Psoas muscle (tissue), 8 donors: ENCODE results near the gene IGSF22. TPM values are rescaled to one million over a fixed set of nuclear protein-coding genes. Genes with fewer than 3 reads are reported as not detected.
A peak's percentile ranks its signal among the peaks of the same experiment; 100 is the strongest.

ENCODE experiments used
- ATAC-seq, 4 donors: fragments of 200-7000 bp; cut with Tn5 transposase; one replicate each; pipeline ENCODE4 v1.9.1; 2020; ENCODE audit warnings: moderate library complexity in 3 of 4, mild to moderate bottlenecking in 2 of 4
- DNase-seq, 2 donors: peaks; one replicate each; pipeline ENCODE4 v3.0.0-alpha.2; 2020
- H3K27ac ChIP-seq: fragments of 200-600 bp; one replicate; pipeline ENCODE4 v1.8.0; 2022
- H3K27me3 ChIP-seq, 3 donors: fragments of 200-600 bp in 1 of 3; one replicate each; pipeline versions ENCODE4 v1.6.1 to v1.8.0; 2013 to 2022; ENCODE audit warnings: low read length in 2 of 3, mild to moderate bottlenecking in 2 of 3, moderate library complexity in 1 of 3; ENCODE audit not compliant: insufficient read depth in 3 of 3
- H3K36me3 ChIP-seq, 2 donors: fragments of 200-600 bp in 1 of 2; one replicate each; pipeline versions ENCODE4 v1.6.1 to v1.8.0; 2013 to 2022; ENCODE audit warnings: low read depth in 1 of 2, mild to moderate bottlenecking in 1 of 2, moderate library complexity in 1 of 2; ENCODE audit not compliant: insufficient read depth in 1 of 2
- H3K4me1 ChIP-seq: fragments of 200-600 bp; one replicate; pipeline ENCODE4 v1.8.0; 2022
- H3K4me3 ChIP-seq: fragments of 200-600 bp; one replicate; pipeline ENCODE4 v1.8.0; 2022; ENCODE audit warnings: mild to moderate bottlenecking
- H3K9me3 ChIP-seq: fragments of 200-600 bp; one replicate; pipeline ENCODE4 v1.8.0; 2022
- WGBS, 3 donors: extraction: QIAGEN DNeasy Blood & Tissue Kit; methylation state at CpG; one replicate each; pipeline versions ENCODE4 v1.1.6 to v1.1.7; 2013; 5-methylcytosine and 5-hydroxymethylcytosine counted together
- intact Hi-C, 2 donors: fragments of 100-400 bp; cut with DNase I; formaldehyde crosslinking; loops; one replicate each; pipeline versions ENCODE4 v1.11.0 to v1.14.2; 2022
- polyA plus RNA-seq, 3 donors: library from polyadenylated mRNA; stranded (reverse); fragments of 200-250 nt; gene quantifications; one replicate each; pipeline ENCODE4 v1.2.3, GENCODE V29; 2013
- total RNA-seq, 4 donors: library from RNA; stranded (reverse); fragmentation: NEBNext Ultra II Directional in 2 of 4; extraction: Animal tissue kit (Norgen Biotek cat#: 25700) in 2 of 4; gene quantifications; one replicate each; pipeline versions ENCODE4 v1.2.1 to v1.2.4, GENCODE V29; 2021 to 2023
- TF ChIP-seq, protein P1 (sequence below): fragments of 200-600 bp; IDR thresholded peaks from one replicate; pipeline ENCODE4 v1.8.0; 2022; ENCODE audit warnings: antibody characterized with exemption
- donor health status: healthy with polysubstance abuse.
- donor health status: DM: no; HTN: no; CAD: no; lungs with moderate emphysema.
- donor health status: Bipolar disorder and iron deficiency.
- donor health status: healthy.
- donor health status: DM: yes; HTN: yes; CAD: no.
- donor health status: DM: no; HTN: no; CAD: no.
- donor health status: DM: no; HTN: no; CAD: no.
- donor health status: DM: yes; HTN: yes; CAD: no.

IGSF22 gene
- total and polyA plus RNA-seq, 7 donors, result 0.03 to 0.87 (median 0.49) TPM

DNA sequence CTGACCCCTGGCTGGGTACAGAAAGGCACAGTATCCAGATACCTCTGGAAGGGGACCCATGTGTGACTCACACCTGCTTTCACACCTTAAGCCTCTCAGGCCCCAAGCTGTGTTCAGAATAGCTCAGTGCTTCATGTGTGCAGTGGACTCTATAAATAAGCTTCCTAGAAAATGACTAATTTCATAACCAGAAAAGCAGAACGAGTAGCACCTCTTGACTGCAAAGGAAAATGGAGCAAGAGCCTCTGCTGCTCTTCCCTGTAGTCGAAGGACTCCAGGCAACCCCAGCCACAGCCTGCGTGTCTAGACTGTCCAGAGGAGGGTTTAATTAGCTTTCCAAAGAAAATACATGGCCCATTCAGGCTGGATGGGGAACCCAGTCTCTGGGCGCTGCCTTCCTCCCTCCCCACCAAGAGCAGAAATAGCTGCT is 42.5 kb upstream of the IGSF22 start:
- Histone ChIP-seq H3K4me1 (peaks cover 3% of the 10 kb centered on the region), H3K27me3 (peaks cover 0 to 8% (median 0%) of the 10 kb centered on the region in 3 donors), H3K9me3 (no peaks in the 10 kb centered on the region), H3K4me3 (no peak overlapping the region), H3K27ac (no peak overlapping the region), H3K36me3 (no peaks in the 10 kb centered on the region)
- TF ChIP-seq, protein P1, sequence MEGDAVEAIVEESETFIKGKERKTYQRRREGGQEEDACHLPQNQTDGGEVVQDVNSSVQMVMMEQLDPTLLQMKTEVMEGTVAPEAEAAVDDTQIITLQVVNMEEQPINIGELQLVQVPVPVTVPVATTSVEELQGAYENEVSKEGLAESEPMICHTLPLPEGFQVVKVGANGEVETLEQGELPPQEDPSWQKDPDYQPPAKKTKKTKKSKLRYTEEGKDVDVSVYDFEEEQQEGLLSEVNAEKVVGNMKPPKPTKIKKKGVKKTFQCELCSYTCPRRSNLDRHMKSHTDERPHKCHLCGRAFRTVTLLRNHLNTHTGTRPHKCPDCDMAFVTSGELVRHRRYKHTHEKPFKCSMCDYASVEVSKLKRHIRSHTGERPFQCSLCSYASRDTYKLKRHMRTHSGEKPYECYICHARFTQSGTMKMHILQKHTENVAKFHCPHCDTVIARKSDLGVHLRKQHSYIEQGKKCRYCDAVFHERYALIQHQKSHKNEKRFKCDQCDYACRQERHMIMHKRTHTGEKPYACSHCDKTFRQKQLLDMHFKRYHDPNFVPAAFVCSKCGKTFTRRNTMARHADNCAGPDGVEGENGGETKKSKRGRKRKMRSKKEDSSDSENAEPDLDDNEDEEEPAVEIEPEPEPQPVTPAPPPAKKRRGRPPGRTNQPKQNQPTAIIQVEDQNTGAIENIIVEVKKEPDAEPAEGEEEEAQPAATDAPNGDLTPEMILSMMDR, result no peak
- DNase-seq (no peak), ATAC-seq (peak; percentile 67 to 94 (median 85))
- 50 to 73% (median 62%) methylated on average over 4 of the region's 4 CpGs for WGBS, 3 donors
- intact Hi-C loops, result no loop called here

DNA sequence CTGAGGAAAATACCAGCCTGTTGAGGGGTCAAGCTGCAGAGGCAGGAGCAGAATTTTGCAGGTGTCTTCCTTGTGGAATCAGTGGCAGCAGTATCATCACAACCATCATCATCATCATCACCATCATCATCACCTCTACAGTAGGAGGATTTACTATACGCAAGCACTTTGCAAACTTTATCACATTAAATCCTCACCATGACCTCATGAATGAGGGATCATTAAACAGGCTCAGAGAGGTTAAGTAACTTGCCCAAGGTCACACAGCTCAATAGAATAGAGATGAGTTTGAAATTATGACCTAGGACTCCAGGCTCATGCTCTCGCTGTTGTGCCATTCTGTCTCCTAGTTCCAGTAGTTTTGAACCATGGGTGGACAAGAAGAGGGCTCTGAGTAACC is 40.0 kb upstream of the IGSF22 start:
- DNase-seq, result no peak
- ATAC-seq, result no peak

DNA sequence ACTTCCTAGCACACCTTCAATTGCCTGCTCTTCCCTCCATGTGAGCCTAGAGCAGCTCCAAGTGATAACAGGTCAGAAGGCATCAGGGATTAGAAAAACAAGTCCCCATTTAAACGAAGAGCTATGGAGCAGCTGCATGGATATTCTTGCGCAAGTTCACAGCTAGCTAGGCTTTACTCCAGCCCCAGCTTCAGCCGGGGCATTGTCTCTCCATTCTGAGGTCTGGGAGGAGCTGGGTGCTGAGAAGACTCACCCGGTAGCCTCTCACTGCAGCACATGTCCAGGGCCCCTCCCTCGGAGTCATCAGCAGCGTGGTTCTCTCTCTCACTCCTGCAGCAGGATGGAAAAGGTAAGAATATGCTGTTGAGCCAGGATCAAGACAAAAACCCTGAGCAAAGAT is 39.6 kb upstream of the IGSF22 start:
- no peaks in the 10 kb centered on the region for H3K27me3 ChIP-seq
- no peaks in the 10 kb centered on the region for H3K9me3 ChIP-seq
- H3K36me3 ChIP-seq, result no peaks in the 10 kb centered on the region
- intact Hi-C loops, result no loop called here
- no peak for DNase-seq
- WGBS, 3 donors, result 37 to 44% (median 42%) methylated on average over 6 of the region's 6 CpGs
- no peak overlapping the region for H3K4me3 ChIP-seq
- H3K27ac ChIP-seq, result no peak overlapping the region
- TF ChIP-seq, protein P1, result no peak
- H3K4me1 ChIP-seq, result peaks cover 3% of the 10 kb centered on the region
- no peak for ATAC-seq

More for the DNA sequence above, 40.0 kb upstream of the IGSF22 start:
- H3K9me3 ChIP-seq, result no peaks in the 10 kb centered on the region
- H3K27me3 ChIP-seq, result no peaks in the 10 kb centered on the region
- no peaks in the 10 kb centered on the region for H3K36me3 ChIP-seq
- TF ChIP-seq, protein P1, result no peak
- no peak overlapping the region for H3K27ac ChIP-seq
- intact Hi-C loops, result no loop called here
- H3K4me3 ChIP-seq, result no peak overlapping the region
- peaks cover 3% of the 10 kb centered on the region for H3K4me1 ChIP-seq
- WGBS, 3 donors, result 89 to 95% (median 90%) methylated on average over 2 of the region's 2 CpGs

DNA sequence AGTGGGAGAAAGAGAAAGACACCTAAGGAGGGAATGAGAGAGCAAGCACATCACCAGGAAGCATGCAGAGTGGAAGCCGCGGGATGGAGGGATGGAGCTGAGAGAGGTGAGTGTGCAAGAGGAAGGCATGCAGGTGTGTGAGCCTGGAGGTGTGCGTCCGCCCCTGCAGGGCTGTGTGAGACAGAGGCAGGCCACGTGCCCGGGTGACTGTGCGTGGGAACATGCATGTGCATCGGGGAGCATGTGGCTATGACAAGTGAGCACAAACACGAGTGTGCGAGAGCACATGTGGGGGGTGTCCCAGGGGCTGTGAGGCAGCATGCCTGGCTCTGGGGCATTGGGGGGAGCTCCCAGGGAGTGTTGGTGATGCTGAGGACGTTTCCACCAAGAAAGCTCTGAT is 35.8 kb upstream of the IGSF22 start:
- Histone ChIP-seq H3K4me3 (no peak overlapping the region), H3K9me3 (no peaks in the 10 kb centered on the region), H3K36me3 (no peaks in the 10 kb centered on the region), H3K4me1 (no peaks in the 10 kb centered on the region), H3K27ac (no peak overlapping the region), H3K27me3 (no peaks in the 10 kb centered on the region)
- TF ChIP-seq, protein P1, result no peak
- DNase-seq (no peak), ATAC-seq (no peak)
- 80 to 84% (median 83%) methylated on average over 11 of the region's 11 CpGs for WGBS, 3 donors
- intact Hi-C loops, result no loop called here

DNA sequence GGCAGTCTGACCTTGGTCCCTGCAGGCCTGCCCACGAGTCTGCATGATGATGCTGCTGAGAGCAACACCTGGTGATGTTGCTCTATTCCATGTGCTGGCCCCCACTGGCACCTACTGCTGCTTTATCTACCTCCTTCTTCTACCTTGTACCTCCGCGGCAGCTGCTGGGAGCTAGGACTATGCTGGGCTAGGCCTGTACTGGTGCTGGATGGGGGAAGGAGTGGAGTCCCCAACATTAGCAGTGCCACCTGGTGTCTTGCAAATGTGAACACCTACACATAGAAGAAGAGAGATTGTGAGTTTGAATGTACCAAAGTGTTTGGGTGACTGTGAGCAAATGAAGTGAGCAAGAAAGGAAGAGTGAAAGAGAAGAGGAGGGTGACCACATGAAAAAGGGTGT is 35.2 kb upstream of the IGSF22 start:
- H3K9me3 ChIP-seq, result no peaks in the 10 kb centered on the region
- WGBS, 3 donors, result 74 to 84% (median 79%) methylated on average over 3 of the region's 3 CpGs
- no peaks in the 10 kb centered on the region for H3K27me3 ChIP-seq
- no peak overlapping the region for H3K4me3 ChIP-seq
- ATAC-seq, result no peak
- no peaks in the 10 kb centered on the region for H3K36me3 ChIP-seq
- intact Hi-C loops, result no loop called here
- no peaks in the 10 kb centered on the region for H3K4me1 ChIP-seq
- no peak overlapping the region for H3K27ac ChIP-seq
- TF ChIP-seq, protein P1, result no peak
- DNase-seq, result no peak
